OCI-LY1 (cell line): ENCODE results near the gene C2CD2L.

Experiments
- H2AFZ ChIP-seq: fragments of 200-600 bp; sonication (generic), shearing (Covaris generic); 2 replicates; pipeline ENCODE4 v1.6.0; 2014; ENCODE audit warnings: antibody characterized with exemption, mild to moderate bottlenecking, low read length
- H3F3A ChIP-seq: fragments of 200-600 bp; sonication (generic), shearing (Covaris generic); 2 replicates; pipeline ENCODE4 v1.6.0; 2014; ENCODE audit warnings: mild to moderate bottlenecking, antibody characterized with exemption, low read length, moderate library complexity; ENCODE audit not compliant: insufficient read depth
- H3K27ac ChIP-seq: fragments of 200-600 bp; sonication (generic); 2 replicates; pipeline ENCODE4 v1.5.1; 2014; ENCODE audit warnings: low read length, mixed run types, mild to moderate bottlenecking, low read depth; ENCODE audit not compliant: poor library complexity, severe bottlenecking
- H3K27me3 ChIP-seq: fragments of 200-600 bp; sonication (generic); 2 replicates; pipeline ENCODE4 v1.6.0; 2014; ENCODE audit warnings: antibody characterized with exemption, mild to moderate bottlenecking, low read length, moderate library complexity; ENCODE audit not compliant: insufficient read depth
- H3K36me3 ChIP-seq: fragments of 200-600 bp; sonication (generic); 2 replicates; pipeline ENCODE4 v1.6.1; 2014; ENCODE audit warnings: mild to moderate bottlenecking, antibody characterized with exemption, low read length, moderate library complexity, mixed read lengths; ENCODE audit not compliant: insufficient read depth
- H3K4me1 ChIP-seq: fragments of 200-600 bp; sonication (generic); 2 replicates; pipeline ENCODE4 v1.5.1; 2014; ENCODE audit warnings: mild to moderate bottlenecking, low read length, moderate library complexity; ENCODE audit not compliant: insufficient read depth, severe bottlenecking
- H3K4me2 ChIP-seq: fragments of 200-600 bp; sonication (generic), shearing (Covaris generic); 2 replicates; pipeline ENCODE4 v1.6.1; 2014; ENCODE audit warnings: low read length
- H3K4me3 ChIP-seq: fragments of 200-600 bp; sonication (generic); 2 replicates; pipeline ENCODE4 v1.5.1; 2014; ENCODE audit warnings: low read length, low read depth, mild to moderate bottlenecking, mixed read lengths; ENCODE audit not compliant: poor library complexity, severe bottlenecking
- H3K79me2 ChIP-seq: fragments of 200-600 bp; shearing (Covaris generic); 2 replicates; pipeline ENCODE4 v1.6.1; 2016; ENCODE audit warnings: mixed run types, low read length, mixed read lengths; ENCODE audit not compliant: insufficient read depth
- H3K9ac ChIP-seq: fragments of 200-600 bp; sonication (generic), shearing (Covaris generic); 2 replicates; pipeline ENCODE4 v1.6.1; 2014; ENCODE audit warnings: mild to moderate bottlenecking, low read length, mixed read lengths
- H3K9me2 ChIP-seq: fragments of 200-600 bp; sonication (generic), shearing (Covaris generic); 2 replicates; pipeline ENCODE4 v1.6.1; 2014; ENCODE audit warnings: low read depth, mild to moderate bottlenecking, low read length, mixed read lengths
- H3K9me3 ChIP-seq: fragments of 200-600 bp; shearing (Covaris generic); 2 replicates; pipeline ENCODE4 v1.6.1; 2014; ENCODE audit warnings: low read length, mixed read lengths
- H4K20me1 ChIP-seq: fragments of 200-600 bp; sonication (generic), shearing (Covaris generic); 2 replicates; pipeline ENCODE4 v1.6.0; 2016; ENCODE audit warnings: mild to moderate bottlenecking, low read length; ENCODE audit not compliant: insufficient read depth
- EZH2 ChIP-seq: fragments of 200-600 bp; sonication (generic), shearing (Covaris generic); IDR thresholded peaks from 2 replicates; pipeline ENCODE4 v1.8.0; 2017; ENCODE audit warnings: borderline replicate concordance, mixed run types, mild to moderate bottlenecking, antibody characterized with exemption, low read length, moderate library complexity, mixed read lengths
- TF ChIP-seq, protein P1 (sequence below): fragments of 200-600 bp; sonication (generic), shearing (Covaris generic); IDR thresholded peaks from 2 replicates; pipeline ENCODE4 v1.5.1; 2017; ENCODE audit warnings: mild to moderate bottlenecking, antibody characterized with exemption, low read length, moderate library complexity, mixed read lengths

The C2CD2L gene

DNA sequence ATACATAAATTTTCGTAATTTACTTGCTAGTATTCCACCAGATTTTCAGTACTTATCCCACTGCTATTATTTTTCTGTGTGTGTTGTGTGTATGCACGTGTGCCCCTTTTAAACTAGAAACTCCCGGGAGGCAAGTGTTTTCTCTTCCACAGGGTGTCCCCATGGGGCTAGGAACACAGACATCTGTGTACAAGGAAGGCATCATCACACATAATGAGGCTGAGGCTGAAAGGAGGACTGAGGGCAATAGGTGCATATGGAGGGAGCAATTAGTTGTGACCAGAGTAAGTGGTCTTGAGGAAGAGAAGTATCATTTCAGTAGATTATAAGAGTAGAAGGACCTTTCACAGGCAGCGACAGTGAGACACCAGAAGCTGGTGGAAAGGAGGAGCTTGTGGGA lies 3.4 kb upstream of the C2CD2L start:
- Histone ChIP-seq H3K36me3 (peaks cover under 1% of the 10 kb centered on the region; the same call in 1 of the 2 replicates), H3K9me2 (no peaks in the 10 kb centered on the region), H3K27ac (no peak overlapping the region), H3K9me3 (no peaks in the 10 kb centered on the region), H3K4me2 (no peak overlapping the region), H2AFZ (no peak overlapping the region), H4K20me1 (no peaks in the 10 kb centered on the region), H3K9ac (no peak overlapping the region), H3K4me1 (peaks cover 43% of the 10 kb centered on the region), H3F3A (no peaks in the 10 kb centered on the region; the same call in 1 of the 2 replicates), H3K4me3 (no peak overlapping the region), H3K27me3 (no peaks in the 10 kb centered on the region), H3K79me2 (no peaks in the 10 kb centered on the region)
- TF ChIP-seq, protein P1, sequence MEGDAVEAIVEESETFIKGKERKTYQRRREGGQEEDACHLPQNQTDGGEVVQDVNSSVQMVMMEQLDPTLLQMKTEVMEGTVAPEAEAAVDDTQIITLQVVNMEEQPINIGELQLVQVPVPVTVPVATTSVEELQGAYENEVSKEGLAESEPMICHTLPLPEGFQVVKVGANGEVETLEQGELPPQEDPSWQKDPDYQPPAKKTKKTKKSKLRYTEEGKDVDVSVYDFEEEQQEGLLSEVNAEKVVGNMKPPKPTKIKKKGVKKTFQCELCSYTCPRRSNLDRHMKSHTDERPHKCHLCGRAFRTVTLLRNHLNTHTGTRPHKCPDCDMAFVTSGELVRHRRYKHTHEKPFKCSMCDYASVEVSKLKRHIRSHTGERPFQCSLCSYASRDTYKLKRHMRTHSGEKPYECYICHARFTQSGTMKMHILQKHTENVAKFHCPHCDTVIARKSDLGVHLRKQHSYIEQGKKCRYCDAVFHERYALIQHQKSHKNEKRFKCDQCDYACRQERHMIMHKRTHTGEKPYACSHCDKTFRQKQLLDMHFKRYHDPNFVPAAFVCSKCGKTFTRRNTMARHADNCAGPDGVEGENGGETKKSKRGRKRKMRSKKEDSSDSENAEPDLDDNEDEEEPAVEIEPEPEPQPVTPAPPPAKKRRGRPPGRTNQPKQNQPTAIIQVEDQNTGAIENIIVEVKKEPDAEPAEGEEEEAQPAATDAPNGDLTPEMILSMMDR: no peak
- TF ChIP-seq EZH2: no peak

DNA sequence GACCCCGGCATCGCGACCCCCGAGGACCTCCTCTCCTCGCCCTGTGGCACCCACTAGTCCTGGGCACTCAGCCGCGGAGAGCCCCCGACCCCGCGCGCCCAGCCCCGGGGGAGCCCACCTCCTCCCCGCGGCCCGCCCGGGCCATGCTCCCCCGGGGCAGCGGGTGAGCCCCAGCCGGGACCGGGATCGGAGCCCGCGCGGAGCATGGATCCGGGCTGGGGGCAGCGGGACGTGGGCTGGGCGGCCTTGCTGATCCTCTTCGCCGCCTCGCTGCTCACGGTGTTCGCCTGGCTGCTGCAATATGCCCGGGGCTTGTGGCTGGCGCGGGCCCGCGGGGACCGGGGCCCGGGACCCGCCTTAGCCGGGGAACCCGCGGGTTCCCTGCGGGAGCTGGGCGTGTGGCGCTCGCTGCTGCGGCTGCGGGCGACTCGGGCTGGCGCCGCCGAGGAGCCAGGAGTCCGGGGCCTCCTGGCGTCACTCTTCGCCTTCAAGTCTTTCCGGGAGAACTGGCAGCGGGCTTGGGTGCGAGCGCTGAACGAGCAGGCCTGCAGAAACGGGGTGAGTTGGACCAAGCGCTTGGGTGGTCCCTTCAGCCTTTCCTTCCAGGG lies 498 bp downstream of the C2CD2L start:
- Histone ChIP-seq H3K9me3 (no peaks in the 10 kb centered on the region), H2AFZ (no peak overlapping the region), H3K9me2 (no peaks in the 10 kb centered on the region), H3K4me2 (peak overlapping the region; percentile 99), H4K20me1 (no peaks in the 10 kb centered on the region), H3K36me3 (peaks cover 23% of the 10 kb centered on the region), H3K27me3 (no peaks in the 10 kb centered on the region), H3K9ac (peak overlapping the region; percentile 96), H3F3A (no peaks in the 10 kb centered on the region; the same call in 1 of the 2 replicates), H3K27ac (peak overlapping the region; percentile 63), H3K4me1 (peaks cover 27% of the 10 kb centered on the region), H3K79me2 (no peaks in the 10 kb centered on the region), H3K4me3 (peak overlapping the region; percentile 98)
- TF ChIP-seq EZH2: no peak
- TF ChIP-seq, protein P1: no peak

DNA sequence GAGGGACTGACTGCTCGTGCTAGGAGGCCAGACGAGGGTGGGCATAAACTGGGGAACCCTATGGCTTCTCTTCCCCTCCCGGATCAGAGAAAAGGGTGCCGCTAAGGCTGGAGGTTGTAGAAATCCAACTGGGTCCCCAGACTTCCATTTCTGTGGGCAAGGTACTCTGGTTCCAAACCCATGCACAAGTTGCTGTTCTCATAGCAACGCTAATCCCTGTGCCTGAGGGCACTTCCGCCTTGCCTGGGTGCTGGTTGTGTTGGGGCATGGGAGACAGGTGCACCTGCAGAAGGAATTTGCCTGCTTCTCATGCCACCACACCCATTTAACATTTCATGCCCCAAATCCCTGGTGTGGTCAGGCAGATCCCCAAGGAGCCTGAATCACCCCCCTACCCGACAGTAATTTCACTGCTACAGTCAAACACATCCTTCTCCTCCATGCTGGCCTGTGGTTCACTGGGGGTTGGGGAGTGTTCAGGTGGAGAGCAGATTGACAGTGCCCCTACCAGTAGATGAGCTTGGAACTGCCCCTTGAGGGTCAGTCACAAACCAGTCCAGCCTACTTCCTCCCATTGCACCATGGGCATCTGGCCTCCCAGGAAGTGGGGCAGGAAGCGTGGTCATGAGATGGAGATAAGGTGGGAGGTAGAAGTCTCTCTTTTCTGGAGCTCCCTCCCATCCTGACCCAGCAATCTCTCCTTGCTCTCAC lies 1.2 kb downstream of the C2CD2L start:
- H3K4me2 ChIP-seq: peak overlapping the region; percentile 99
- H3K4me3 ChIP-seq: peak overlapping the region; percentile 98
- H3K36me3 ChIP-seq: peaks cover 25% of the 10 kb centered on the region
- no peaks in the 10 kb centered on the region for H3K27me3 ChIP-seq
- peak overlapping the region; percentile 63 for H3K27ac ChIP-seq
- peak overlapping the region; percentile 96 for H3K9ac ChIP-seq
- no peaks in the 10 kb centered on the region for H4K20me1 ChIP-seq
- H3K79me2 ChIP-seq: no peaks in the 10 kb centered on the region
- peaks cover 20% of the 10 kb centered on the region for H3K4me1 ChIP-seq
- TF ChIP-seq EZH2: no peak
- TF ChIP-seq, protein P1: no peak
- H3K9me3 ChIP-seq: no peaks in the 10 kb centered on the region
- H3K9me2 ChIP-seq: no peaks in the 10 kb centered on the region
- H2AFZ ChIP-seq: no peak overlapping the region
- no peaks in the 10 kb centered on the region; the same call in 1 of the 2 replicates for H3F3A ChIP-seq
